Head of caudate nucleus (tissue), 42 donors: ENCODE results near the gene ANKRD6.

Experiments
- DNase-seq, 42 donors: peaks; one replicate each; pipeline versions ENCODE4 v3.0.0 to v3.0.0-alpha.2; 2020 to 2021; ENCODE audit warnings: mixed read lengths in 7 of 42
- intact Hi-C: fragments of 100-400 bp; cut with DNase I; formaldehyde crosslinking; loops from one replicate; pipeline ENCODE4 v1.15.0; 2022

The ANKRD6 gene

DNA sequence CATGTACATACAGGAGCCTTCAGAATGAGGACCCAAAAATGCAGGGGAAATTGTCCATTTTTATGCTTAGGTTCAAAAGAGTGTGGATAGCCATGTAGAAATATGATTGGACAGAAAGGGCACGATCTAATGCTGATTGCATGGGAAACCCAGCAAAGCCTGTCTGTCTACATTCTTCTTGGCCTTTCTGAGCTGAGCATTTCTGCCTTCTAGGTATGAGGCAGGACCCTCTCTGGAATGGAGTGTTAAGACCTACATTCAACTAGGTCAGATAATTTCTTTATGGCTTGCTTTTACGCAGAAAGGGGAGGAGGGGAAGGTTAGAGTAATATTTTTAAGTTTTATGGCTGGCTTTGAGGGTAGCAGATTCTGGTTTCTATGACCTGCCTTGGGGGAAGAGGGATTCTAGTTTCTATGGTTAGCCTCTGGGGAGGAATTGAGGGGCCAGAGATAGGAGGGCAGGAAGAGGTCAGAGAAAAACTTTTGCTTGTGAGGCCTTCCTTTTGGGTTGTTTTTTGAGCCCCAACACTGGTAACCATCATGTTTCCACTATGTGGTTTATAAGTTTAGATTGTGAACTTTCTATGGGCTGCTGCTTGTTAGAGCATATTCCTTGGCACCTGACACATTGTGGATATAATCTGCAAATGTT is 142.1 kb downstream of the ANKRD6 start:
- intact Hi-C loops, result no loop called here
- DNase-seq, result no peak

DNA sequence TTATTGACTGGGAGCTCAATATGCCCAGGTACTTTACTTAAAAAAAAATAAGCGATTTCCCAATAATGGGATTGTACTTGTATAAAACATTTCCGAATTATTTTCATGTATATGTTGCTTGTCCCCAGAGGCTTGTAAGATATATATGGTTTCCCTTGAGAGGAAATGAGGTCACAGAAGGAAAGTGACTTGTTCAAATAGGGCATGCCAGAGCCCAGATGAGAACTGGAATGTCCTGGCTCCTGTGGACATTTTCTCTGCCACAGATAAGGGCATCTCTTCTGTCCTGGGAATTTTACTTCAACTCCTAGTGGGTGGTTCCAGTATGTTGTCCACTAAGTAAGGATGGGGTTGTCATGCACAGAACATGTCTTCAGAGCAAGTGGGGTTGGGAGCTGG is 142.6 kb downstream of the ANKRD6 start:
- intact Hi-C loops, result no loop called here
- DNase-seq, result no peak

DNA sequence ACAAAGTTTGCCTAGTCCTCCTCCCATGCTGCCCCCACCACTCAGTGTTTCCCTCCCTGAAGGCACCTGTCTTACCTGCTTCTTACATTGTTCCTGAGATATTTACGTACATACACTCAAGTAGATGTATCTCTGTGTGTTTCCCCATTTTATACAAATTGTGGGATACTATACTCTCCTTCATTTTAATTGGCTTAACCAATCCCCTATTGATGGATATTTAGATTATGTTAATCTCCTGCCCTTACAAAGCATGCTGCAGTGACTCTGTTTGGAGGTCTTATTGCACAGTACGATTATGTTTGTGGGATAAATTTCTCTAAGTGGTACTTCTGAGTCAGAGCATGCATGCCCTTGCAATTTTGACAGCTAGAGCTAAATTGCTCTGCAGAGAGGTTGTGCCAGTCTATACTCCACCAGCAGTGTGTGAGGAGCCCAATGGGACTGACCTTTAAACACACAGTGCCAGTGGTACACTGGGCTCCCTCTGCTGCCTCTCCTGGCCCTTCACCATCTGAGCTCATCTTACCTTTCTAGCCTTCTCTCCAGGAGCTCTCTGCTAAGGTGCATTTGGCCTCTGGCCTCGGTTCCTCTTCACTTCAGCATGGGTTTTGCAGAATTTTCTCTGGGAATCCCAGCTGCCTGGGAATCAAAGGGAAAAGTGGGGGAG is 148.2 kb downstream of the ANKRD6 start:
- no peak for DNase-seq
- intact Hi-C loops, result no loop called here

DNA sequence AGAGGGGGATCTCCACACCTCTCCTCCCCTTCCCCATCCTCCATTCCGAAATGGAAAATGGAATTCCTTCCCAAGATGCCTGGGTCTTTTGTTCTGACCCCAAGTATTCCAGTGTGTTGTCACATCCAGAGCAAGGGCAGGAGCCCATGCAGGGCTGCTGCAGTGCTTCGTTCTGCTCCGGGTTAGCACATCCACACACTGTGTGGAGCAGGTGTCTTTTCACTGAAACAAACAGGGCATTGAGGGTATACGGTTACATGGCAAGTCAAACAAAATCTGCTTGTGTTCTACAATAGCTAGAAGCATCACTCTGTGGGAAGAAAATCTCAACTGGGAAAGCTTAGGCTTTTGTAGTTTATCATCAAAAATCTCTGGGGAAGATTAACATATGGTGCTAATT is 148.7 kb downstream of the ANKRD6 start:
- intact Hi-C loops, result no loop called here
- no peak for DNase-seq

DNA sequence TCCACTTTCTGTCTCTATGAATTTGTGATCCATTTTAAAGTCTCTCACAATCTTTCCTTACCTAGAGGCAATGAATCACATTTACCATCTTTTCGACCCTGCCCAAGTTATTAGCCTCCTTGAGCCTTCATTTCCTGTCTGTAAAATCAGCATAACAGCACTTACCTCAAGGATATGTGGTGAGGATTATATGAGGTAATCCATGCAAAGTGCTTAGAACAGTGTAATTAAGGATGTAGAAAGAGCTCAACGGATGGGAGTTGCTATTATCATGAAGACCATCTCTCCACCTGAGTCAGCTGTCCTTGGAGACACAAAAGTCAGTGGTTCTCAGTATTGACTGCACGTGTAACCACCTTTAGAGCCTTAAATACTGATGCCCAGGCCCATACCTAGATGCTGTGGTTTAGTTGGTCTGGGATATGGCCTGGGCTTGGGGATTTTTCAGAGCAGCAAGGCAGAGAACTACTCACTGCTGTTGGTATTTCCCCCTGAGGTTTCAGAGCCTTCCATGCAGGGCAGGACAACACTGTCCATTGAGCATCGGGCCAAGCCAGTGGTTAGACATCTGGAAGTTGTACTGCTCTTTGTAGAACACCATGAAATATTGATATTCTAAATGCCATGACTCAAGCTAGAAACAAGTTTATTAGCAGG is 149.8 kb downstream of the ANKRD6 start:
- intact Hi-C loops, result no loop called here
- DNase-seq, result no peak

DNA sequence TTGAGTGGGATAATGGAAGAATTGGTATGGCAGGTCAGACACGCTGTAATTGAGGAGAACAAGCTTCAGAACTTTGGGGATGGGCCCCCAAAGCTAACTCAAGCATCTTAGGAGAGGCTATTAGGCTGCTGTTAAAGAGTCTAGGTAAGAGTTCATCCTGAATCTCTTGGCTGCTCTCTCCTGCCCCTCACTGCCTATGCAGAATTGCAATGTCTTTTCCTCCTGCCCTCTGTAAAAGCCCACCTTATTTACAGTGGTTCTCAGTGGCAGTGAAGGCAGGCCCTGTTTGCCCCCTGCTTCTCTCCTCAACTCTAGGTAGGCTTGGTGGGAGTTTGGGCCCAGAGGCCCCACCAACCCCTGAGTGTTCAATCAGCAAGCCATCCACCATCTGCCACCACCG is 150.6 kb downstream of the ANKRD6 start:
- DNase-seq, result no peak
- intact Hi-C loops, result no loop called here

DNA sequence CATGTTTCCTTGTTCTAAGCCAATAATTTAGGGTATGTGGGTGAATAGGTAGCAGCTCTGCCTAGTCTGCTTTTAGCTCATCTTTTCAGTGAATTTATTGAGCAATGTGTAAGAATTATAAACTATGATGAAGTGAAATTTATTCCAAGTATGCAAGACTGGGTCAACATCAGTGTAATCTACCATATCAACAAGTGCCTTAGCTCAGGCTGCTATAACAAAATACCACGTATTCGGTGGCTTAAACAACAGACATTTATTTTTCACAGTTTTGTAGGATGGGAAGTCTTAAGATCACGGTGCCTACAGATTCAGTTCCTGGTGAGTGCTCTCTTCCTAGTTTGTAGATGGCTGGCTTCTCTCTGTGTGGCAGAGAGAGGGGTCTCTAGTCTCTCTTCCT is 151.6 kb downstream of the ANKRD6 start:
- intact Hi-C loops, result no loop called here
- no peak for DNase-seq

DNA sequence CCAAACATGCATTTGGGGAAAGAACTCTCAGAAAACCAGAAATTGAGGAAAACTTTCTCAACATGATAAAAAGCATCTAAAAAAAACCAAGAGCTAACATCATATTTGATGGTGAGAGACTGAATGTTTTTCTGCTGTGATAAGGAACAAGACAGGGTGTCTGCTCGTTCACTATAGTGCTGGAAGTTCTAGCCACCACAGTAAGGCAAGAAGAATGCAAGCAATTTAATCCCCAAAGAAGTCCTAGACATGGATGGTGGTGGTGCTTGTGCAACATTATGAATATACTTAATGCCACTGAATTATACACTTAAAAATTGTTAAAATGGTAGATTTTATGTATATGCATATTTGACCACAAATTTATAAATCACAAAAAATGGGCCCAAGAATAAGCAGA is 152.2 kb downstream of the ANKRD6 start:
- no peak for DNase-seq
- intact Hi-C loops, result no loop called here

DNA sequence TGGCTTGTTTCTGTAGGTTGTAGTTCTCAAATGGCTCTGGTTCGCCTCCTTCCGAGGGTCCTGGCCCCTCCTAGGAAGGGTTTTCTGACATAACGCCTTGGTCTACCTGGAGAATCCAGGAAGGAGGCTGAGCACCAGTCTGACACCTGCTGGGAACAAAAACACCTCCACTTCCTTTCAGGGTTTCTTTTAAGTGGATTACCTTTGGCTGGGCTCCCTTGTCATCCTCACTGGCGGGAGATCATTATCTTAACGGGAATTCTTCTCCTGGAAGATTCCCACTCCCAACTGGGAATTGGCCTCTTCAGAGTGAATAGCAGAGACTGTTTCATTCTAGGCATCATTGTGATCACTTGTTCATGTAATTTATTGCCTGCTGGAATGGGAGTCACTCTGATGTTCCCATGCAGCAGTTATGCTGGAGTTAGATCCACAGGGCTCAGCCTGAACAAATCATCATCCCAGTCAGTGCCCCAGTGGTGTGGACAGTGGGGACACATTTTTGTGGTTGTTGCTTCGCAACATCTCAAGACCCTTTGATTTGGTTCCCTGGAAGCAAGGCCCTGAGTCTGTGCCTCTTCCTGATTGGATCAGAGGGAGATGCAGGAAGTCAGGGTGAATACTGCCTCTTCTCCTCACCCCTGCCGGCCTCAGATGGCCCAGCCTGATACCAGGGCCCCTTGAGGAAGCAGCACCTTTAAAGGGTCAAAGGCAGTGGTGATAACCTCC is 156.5 kb downstream of the ANKRD6 start:
- intact Hi-C loops, result no loop called here
- DNase-seq, result no peak

DNA sequence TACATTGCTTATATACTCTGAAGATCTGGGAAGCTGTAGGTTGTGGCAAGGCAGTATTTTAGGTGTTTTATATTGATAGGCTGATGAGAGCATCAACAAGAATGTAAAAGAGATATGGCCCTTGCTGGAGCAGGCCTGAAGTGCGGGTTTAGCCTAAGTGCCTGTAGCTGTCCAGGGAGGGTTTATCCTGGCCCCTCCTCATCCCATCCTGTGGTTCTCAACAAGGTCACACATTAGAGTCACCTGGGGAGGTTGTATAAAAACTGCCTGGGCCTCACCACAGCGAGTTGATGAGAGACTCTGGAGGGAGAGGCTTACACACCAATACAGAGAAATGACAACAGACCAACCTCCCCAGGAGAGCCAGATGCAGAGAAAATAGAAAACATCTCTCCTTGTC is 157.2 kb downstream of the ANKRD6 start:
- intact Hi-C loops, result no loop called here

DNA sequence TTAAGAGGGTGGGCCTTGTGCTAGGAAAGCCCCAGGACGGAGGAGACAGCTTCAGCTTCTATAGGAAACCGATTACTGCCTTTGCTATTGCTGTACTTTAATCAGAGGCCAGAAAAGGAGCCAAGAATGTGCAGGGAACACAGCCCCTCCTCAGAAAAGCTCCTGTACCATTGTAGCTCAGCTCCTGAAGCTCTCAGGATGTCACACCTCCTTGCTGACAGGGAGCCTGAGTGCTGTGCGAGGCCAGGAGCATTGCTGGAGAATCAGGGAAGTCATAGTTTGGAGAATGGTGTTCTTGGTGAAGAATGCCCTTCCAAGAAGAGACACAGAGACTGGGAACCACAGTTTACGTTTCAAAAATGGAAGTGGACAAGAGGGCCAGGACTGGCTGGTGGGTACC is 158.8 kb downstream of the ANKRD6 start:
- intact Hi-C loops, result no loop called here
- DNase-seq, result no peak

More for the DNA sequence above, 157.2 kb downstream of the ANKRD6 start:
- no peak for DNase-seq

DNA sequence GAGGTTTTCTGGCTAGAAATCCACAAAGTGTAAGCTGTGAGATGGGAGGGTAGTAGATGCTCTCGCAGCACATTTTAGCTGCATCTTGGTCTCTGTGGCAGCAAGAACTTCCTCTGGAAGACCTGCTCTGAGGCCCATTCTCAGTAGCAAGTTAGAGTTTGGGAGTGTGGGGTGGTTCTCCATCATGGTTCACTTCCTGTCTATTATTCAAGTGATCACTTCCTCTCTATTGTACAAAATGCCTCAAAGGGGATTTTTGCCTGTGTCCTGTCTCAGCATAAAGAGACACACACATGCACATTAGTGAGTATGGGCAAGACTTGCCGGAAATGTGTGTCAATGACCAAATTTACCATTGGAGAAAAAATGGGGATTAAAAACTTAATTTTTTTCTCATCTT is 163.1 kb downstream of the ANKRD6 start:
- intact Hi-C loops, result no loop called here
- no peak for DNase-seq

DNA sequence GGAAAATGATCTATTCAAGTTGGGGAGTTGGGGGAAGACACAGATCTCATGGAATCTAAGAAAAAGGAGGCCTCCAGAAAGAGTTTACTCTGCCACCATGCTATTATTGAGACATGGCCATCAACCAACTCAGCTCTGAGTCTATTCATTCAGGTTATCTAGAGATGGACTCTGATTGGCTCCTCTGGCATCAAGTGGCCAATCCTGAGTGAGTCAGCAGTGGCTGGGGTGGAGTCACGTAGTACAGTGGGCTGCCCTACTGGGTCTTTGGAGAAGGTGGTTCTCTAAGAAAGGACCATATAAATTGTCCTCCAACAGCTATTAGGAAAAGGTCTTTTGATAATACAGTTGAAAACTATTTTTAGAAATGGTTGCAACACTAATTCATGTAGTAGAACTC is 163.5 kb downstream of the ANKRD6 start:
- intact Hi-C loops, result no loop called here
- no peak for DNase-seq

DNA sequence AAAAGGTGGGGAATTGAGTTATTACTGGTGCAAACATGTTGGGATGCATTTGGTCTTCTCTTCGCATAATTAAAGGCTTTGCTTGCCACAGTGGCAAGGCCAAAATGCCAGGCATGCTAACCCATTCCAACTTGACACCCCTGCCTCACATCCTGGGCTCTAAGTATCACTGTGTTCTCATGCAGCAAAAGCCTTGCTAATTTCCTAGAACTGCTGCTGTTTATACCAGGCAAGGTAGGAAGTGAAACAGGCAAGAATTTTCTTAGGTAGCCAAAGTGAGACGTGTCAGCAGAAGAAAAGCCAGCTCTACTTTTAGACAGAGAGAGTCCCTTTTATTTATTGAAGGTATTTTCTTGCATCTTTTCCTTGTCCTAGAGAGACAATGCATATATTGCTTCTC is 164.4 kb downstream of the ANKRD6 start:
- intact Hi-C loops, result no loop called here

DNA sequence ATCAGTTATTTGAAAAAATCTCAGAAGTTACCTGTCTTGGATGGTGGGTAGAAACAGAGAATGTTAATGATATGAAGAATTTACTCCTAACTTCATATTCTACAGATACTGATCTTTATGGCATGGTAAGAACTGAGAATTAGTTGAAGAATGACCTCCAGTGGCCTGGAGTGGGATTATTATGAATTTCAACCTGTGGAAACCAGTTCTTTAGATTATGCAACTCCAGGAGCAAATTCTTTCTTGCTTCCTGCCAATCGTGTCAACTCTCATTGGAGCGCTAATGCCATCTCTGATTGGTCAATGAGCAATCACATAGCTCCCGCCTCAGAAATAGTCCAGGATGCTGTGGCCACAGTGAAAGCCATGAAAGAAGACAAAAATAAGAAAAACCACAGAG is 165.0 kb downstream of the ANKRD6 start:
- intact Hi-C loops, result no loop called here
- DNase-seq, result peak in 4 of 42 donors; percentile 7 to 41 (median 20)

More for the DNA sequence above, 164.4 kb downstream of the ANKRD6 start:
- no peak for DNase-seq

DNA sequence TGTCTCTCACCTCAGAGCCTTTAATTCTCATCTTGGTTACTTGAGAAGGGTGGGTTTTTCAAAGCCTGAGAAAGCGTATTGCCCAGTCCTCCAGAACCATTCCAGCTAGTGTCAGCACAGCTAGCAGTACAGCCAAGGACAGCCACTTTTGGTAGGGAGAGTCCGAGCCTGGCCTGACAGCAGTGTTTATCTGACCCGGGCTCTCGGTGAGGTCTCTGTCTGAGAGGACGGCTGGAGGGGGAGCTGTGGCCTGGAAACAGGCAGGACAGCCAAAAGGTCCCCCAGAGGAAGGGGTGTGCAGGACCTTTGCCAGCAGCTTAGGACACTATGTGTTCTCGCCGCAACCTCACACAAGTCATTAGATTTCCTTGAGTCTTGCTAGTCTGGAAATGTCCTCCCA is 166.8 kb downstream of the ANKRD6 start:
- DNase-seq, result no peak
- intact Hi-C loops, result loop anchor here (10.0 kb wide), 1 partner anchor 165 kb away; the partner anchor contains the start of gene ANKRD6

DNA sequence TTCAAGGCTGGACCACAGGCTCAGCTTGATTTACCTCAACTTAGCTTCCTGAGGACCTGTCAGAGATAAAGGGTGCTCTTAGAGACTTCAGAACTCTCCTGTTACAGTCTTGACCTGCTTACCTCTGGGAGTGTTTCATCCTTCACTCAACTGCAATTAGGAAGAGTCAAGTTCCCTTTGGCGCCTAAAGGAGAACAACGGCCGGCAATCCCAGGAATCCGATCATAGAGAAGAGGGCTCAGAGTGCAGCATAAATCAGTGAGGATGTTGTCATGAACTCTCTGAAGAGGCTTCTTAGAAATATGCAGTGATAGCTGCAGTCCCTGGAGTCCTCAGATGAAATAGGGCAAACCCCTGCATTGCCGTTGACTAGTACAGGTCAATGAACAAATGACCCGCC is 169.2 kb downstream of the ANKRD6 start:
- no peak for DNase-seq
- intact Hi-C loops, result loop anchor here (10.0 kb wide), 1 partner anchor 167 kb away; the partner anchor contains the start of gene ANKRD6

DNA sequence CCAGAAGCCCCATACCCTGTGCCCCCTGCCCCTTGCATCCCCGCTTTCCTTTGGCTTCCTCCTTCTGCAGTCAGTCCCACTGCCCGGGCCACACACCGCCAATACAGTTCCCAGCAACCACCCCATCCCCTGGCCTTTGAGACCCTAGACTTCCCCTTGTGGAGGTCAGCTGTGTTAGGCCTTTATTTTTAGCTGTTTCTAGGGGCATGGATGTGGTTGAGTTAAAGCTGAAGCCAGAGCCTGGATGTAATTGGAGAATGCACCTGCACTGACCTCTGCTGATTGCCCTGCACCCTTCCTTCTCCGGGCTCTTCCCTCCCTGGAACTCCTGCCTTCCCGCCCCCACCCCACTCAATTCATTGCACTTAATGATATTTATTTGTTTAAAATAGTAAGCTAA is 171.7 kb downstream of the ANKRD6 start:
- DNase-seq, result no peak
- intact Hi-C loops, result loop anchor here (10.0 kb wide), 1 partner anchor 170 kb away; the partner anchor contains the start of gene ANKRD6

DNA sequence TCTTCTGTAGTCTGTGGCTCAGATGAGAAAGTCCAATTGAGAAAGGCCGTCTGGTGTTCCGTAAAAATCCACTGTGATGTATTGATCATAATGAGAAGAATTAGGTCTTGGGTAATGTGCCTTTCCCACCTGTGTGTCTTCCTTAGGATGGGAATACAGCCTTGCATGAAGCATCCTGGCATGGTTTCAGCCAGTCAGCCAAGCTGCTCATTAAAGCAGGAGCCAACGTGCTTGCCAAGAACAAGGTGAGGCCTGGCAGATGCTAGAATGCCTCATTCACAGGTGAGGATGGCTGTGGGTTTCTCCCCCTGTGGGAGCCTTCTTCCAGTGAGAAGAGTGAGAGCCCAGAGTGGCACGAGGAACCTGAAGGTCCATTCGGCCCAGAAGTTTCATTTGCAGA is 172.9 kb downstream of the ANKRD6 start:
- DNase-seq, result no peak
- intact Hi-C loops, result loop anchor here (10.0 kb wide), 1 partner anchor 171 kb away; the partner anchor contains the start of gene ANKRD6

DNA sequence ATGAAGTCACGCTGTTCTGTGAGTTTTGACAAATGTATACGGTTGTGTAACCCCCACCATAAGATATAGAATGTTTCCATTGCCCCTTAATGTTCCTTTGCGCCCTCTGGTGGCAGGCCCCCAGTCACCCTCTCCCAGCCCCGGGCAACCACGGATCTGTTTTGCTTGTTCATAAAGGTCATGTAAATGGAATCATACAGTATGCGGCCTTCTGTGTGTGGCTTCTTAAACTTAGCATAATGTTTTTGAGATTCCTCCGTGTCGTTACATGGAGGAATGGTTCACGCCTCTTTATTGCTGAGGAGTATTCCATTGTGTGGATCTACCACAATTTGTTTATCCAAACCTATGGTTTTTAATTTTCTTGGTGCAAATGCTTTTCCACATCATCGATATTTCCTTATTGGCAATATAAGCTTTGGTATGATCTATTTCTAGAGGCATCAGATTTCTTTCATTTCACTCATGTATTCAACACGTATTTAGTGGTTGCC is 177.2 kb downstream of the ANKRD6 start:
- intact Hi-C loops, result no loop called here
- peak in 41 of 42 donors; percentile 18 to 85 (median 60) for DNase-seq
